OCI-LY7 (cell line): ENCODE results near the gene PCBP3.

ENCODE experiments used
- EZH2phosphoT487 ChIP-seq: fragments of 200-600 bp; sonication (generic); IDR thresholded peaks from 2 replicates; pipeline ENCODE4 v1.6.1; 2018; ENCODE audit warnings: low read depth, borderline replicate concordance, mild to moderate bottlenecking, mixed run types, antibody characterized with exemption, low read length, moderate library complexity, mixed read lengths
- TF ChIP-seq, protein P1 (sequence below): fragments of 200-600 bp; sonication (generic); conservative IDR thresholded peaks from 2 replicates; pipeline ENCODE4 v1.5.1; 2014; ENCODE audit warnings: mild to moderate bottlenecking, antibody characterized with exemption, low read length, moderate library complexity, mixed read lengths

DNA sequence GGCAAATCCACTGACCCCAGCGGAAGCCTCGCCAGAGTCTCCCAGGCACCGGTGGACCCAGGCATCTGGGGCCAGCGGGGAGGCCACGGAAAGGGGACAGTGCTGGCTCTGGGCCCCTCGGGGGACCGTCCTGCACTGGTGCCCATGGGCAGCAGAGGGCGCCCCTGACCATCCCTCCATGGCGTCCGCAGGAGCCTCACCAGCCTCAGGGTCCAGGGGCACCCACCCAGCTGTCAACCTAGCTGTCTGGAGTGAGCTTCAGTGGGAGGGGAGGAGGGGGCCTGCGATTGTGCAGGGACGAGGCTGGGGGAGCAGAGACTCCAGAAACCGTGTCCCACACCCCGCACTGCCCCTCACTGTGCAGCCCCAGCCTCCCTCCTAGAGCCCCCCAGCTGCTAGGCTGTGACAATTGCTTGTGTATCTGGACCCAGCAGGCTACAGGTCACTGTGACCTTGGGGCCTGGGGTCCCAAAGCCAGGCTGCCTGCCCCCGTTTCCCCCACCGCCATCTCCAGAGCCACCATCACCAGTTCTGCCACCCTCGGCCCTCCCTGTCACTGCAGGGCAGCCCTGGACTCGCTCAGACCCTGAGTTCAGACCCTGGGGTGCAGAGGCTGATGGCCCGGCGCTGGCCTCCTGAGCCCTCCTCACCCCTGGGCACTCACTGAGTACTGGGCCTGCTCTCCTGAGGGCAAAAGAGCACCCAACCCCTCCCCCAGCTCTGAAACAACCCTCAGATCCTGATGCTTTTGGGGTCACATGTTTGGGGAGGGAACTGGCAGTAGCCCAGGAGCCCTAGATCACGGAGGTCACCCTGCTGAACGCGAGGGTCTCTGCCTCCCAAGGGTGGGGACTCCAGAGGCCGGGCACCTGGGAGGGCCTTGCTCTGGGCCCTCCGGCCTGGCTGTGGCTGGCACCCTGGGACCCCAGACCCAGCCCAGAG, 327.4 kb downstream of the PCBP3 start:
- TF ChIP-seq, protein P1, sequence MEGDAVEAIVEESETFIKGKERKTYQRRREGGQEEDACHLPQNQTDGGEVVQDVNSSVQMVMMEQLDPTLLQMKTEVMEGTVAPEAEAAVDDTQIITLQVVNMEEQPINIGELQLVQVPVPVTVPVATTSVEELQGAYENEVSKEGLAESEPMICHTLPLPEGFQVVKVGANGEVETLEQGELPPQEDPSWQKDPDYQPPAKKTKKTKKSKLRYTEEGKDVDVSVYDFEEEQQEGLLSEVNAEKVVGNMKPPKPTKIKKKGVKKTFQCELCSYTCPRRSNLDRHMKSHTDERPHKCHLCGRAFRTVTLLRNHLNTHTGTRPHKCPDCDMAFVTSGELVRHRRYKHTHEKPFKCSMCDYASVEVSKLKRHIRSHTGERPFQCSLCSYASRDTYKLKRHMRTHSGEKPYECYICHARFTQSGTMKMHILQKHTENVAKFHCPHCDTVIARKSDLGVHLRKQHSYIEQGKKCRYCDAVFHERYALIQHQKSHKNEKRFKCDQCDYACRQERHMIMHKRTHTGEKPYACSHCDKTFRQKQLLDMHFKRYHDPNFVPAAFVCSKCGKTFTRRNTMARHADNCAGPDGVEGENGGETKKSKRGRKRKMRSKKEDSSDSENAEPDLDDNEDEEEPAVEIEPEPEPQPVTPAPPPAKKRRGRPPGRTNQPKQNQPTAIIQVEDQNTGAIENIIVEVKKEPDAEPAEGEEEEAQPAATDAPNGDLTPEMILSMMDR, result peak; percentile 70
- no peak for TF ChIP-seq EZH2phosphoT487
